ENCODE measurements around the gene ZNF582. TPM values are rescaled to one million over a fixed set of nuclear protein-coding genes. Genes with fewer than 3 reads are reported as not detected.

The ZNF582 gene
- total RNA-seq (2014; rRNA removed; shearing (Covaris generic); ENCODE audit: low replicate concordance): 0.51 TPM in 1 of 2 replicates, not detected in the other

DNA sequence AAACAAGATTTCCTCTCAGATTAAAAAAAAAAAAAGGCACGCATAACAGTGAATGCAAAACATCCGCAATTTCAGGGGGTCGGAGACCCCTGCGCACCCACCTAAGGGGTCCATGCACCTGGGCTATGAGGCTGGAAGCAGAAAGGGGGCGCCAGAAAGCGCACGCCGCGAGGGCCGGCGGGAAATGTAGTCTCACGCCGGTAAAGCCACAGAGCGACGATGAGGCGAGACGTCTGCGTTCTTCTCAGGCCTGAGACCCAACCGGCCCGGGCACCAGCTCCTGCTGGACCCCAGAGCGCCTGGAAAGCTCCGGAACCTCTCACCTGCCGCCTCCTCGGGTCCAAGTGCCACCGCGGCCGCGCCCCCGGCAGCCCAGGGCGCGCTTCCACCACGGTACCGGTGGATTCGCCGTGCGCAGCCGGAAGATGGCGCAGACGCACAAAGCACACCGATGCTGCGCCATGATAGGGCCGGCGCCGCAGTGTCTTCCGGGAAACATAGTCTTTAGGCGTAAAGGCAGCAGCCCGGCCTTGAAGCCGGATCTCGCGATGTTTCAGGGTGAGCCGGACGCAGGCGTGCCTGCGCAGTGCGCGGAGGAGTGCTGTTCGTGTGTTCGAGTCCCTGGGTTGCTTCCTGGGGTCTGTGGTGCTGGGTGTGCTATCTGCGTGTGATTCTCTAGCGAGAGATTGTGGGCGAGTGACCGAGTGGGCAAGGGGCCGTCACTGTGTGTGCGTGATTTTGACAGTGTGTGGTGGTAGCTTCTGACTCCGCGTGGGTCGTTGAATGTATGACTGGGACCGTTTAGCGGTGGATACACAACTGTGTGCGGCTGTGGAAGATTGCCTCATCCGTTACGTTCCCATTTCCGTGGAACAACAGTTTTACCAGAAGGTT lies at the start of gene ZNF582:
Gene ZNF582, minus strand, starts transcription at position 416 of the 894 bp plus-strand sequence. CDS start 1,782 bp downstream, outside the sequence.
- in situ Hi-C loops (cut with HindIII; ENCODE audit: low pct_unique_long_range_greater_than_20kb, low sequenced_read_pairs): no loop called here
- peak; percentile 70 for DNase-seq (ENCODE audit: low read depth)

DNA sequence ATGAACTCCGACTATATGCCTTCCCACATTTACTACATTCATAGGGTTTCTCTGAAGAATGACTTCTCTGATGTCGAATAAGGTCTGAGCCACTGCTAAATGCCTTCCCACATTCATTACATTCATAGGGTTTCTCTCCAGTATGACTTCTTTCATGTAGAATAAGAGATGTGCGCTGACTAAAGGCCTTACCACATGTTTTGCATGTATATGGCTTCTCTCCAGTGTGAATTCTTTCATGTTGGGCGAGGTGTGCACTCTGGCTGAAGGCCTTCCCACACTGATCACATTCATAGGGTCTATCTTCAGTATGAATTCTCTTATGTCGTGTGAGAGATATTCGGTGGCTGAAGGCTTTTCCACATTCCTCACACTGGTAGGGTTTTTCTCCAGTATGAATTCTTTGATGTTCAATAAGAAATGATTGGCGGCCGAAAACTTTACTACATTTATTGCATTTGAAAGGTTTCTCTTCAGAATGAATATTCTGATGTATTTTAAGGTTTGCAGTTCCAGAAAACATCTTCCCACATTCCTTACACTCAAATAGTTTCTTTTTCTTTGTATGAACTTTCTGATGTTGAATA lies 48.0 kb upstream of the ZNF582 start:
- in situ Hi-C loops (cut with HindIII; ENCODE audit: low pct_unique_long_range_greater_than_20kb, low sequenced_read_pairs): no loop called here

DNA sequence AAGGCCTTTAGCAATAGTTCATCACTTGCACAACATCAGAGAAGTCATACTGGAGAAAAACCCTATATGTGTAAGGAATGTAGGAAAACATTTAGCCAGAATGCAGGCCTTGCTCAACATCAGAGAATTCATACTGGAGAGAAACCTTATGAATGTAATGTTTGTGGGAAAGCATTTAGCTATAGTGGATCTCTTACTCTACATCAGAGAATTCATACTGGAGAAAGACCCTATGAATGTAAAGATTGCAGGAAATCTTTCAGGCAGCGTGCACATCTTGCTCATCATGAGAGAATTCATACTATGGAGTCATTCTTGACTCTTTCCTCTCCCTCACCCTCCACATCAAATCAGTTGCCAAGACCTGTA lies 30.6 kb upstream of the ZNF582 start:
- peak; percentile 32 for DNase-seq (ENCODE audit: low read depth)
- in situ Hi-C loops (cut with HindIII; ENCODE audit: low pct_unique_long_range_greater_than_20kb, low sequenced_read_pairs): no loop called here

More for the DNA sequence above, 48.0 kb upstream of the ZNF582 start:
- no peak for DNase-seq (ENCODE audit: low read depth)

DNA sequence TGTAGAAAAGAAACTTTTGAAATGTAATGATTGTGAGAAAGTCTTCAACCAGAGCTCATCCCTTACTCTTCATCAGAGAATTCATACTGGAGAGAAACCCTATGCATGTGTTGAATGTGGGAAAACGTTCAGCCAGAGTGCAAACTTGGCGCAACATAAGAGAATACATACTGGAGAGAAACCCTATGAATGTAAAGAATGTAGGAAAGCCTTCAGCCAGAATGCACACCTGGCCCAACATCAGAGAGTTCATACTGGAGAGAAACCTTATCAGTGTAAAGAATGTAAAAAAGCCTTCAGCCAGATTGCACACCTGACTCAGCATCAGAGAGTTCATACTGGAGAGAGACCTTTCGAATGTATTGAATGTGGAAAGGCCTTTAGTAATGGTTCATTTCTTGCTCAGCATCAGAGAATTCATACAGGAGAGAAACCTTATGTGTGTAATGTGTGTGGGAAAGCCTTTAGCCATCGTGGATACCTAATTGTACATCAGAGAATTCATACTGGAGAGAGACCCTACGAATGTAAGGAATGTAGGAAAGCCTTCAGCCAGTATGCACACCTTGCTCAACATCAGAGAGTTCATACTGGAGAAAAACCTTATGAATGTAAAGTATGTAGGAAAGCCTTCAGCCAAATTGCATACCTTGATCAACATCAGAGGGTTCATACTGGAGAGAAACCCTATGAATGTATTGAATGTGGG lies 30.1 kb upstream of the ZNF582 start:
- peak; percentile 10 for DNase-seq (ENCODE audit: low read depth)
- in situ Hi-C loops (cut with HindIII; ENCODE audit: low pct_unique_long_range_greater_than_20kb, low sequenced_read_pairs): no loop called here

DNA sequence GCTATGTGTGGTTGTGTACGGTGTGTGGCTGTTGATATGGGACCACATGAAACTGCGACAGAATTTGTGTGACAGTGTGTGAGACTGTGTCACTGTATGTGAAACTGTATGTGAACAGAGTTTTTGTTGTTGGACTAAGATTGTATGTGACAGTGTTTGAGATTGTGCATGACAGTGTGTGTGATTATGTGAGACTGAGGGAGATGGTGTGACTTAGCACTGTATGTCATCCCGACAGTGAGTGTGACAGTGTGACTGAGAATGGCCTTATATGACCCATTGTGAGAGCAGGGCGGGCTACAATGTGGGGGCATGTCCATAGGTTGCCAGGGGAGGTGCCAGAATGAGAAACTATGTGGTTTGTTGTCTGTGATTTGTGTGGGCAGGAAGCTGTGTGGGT lies 11.7 kb upstream of the ZNF582 start:
- no peak for DNase-seq (ENCODE audit: low read depth)
- in situ Hi-C loops (cut with HindIII; ENCODE audit: low pct_unique_long_range_greater_than_20kb, low sequenced_read_pairs): no loop called here

DNA sequence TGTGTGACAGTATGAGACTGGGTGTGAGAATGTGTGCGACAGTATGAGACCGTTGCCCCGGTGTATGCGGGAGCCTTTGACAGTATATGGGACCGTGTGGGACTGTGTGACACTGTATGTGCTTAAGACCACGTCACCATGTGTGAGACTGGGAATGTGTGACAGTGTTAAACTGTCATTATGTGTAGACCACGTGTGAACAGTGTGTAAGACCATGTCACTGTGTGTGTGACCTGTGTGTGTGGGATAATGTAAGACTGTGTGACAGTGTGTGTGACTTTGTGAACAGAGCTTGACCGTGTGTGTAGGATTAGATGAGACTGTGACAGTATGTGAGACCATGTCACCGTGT lies 11.3 kb upstream of the ZNF582 start:
- DNase-seq (ENCODE audit: low read depth): no peak
- in situ Hi-C loops (cut with HindIII; ENCODE audit: low pct_unique_long_range_greater_than_20kb, low sequenced_read_pairs): no loop called here

DNA sequence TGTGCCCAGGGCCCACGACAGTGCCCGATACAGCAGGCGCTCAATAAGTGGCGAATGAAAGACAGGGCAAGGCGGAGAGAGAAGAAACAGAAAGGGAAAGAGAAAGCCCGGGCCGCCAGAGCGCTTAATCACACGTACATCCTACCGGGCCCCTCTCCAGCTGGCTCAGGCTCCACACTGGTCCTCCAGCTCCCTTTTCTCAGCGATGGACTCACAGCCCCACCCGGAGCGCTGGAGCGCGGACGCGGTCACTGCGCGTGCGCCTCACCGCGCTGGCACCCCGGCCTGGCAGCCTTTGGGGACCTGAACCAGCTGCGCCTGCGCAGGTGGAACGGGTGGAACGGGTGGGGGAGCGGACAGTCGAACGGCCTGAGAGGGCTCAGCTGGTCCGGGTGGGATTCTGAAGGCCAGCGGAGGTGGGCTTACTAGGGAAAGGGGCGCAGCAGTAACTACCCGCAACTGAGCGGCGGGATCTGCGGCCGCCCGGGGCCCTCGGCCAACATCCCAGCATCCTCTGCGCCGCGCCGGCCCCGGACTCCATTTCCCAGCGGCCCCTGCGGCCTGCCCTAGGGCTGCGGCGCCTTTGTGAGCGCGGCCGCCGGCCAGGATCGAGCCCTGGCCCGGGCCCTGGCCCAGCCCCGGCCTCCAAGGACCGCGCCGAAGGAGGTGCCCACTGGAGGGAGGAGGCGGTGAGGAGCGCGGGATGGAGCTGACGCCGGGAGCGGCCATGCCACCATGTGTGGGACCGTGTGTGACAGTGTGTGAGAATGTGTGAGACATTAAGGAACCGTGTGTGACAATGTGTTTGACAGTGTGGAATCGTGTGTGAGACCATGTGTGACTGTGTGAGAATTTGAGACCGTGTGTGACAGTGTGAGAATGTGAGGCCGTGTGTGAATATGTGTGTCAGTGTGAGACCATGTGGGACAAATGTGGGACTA lies 10.7 kb upstream of the ZNF582 start, which contains the start of gene ZNF583:
Gene ZNF583, plus strand, starts transcription at position 569 of the 941 bp plus-strand sequence. CDS start 2,783 bp downstream, outside the sequence.
- DNase-seq (ENCODE audit: low read depth): peak; percentile 94
- in situ Hi-C loops (cut with HindIII; ENCODE audit: low pct_unique_long_range_greater_than_20kb, low sequenced_read_pairs): no loop called here

DNA sequence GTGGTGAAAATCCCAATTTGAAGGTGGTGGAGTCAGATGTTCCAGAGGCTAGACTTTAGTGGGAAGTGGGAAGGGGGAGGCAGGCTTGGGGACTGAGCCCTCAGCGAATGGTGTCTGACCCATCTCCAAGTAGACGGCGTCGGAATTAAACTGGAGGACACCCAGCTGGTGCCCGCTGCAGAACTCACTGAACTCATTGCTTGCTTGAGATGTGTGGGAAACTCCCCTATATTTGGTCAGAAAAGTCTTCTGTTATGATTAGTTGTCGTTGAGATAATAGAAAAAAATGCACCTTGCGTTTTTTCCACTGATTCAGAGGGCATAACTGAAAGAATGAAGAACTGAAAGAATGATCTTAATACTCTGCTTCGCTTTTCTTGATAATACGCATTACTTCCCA lies 9.9 kb upstream of the ZNF582 start:
- in situ Hi-C loops (cut with HindIII; ENCODE audit: low pct_unique_long_range_greater_than_20kb, low sequenced_read_pairs): no loop called here
- DNase-seq (ENCODE audit: low read depth): no peak

DNA sequence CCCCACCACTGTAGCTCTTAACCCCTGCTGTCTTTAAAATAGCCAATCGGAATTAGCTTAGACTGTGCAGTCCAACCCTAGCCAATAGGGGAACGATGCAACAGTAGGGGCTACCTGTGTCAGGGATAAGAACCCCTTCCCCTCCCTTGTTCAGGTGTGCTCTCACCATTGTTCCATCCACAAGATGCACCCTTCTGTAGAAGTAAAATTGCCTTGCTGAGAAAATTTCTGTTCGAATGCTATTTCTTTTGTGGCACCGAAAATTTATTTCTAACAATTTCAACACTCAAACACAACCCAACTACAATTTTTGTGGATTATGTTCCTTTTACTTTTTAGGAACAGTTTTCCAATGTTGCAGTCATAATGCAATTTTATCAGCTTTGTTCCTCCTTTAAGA lies 7.2 kb upstream of the ZNF582 start:
- DNase-seq (ENCODE audit: low read depth): no peak
- in situ Hi-C loops (cut with HindIII; ENCODE audit: low pct_unique_long_range_greater_than_20kb, low sequenced_read_pairs): no loop called here

DNA sequence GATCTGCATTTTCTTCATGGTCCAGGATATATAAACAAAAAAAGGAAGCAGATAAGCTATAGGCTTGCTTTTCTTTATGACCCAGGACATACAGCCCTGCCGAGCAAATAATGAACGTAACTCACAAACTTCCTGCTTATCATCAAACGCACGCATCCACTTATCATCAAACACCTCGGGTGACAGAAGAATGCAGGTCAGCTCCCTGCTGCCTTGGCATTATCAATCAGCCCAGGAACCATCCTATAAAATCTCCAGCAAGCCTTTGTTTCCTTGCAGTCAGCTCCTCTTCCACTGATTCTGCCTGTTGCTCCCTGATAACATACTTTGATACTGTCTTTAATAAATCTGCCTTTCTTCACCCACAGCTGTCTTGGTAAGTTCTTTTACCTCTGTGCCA lies 5.5 kb upstream of the ZNF582 start:
- in situ Hi-C loops (cut with HindIII; ENCODE audit: low pct_unique_long_range_greater_than_20kb, low sequenced_read_pairs): no loop called here
- no peak for DNase-seq (ENCODE audit: low read depth)

DNA sequence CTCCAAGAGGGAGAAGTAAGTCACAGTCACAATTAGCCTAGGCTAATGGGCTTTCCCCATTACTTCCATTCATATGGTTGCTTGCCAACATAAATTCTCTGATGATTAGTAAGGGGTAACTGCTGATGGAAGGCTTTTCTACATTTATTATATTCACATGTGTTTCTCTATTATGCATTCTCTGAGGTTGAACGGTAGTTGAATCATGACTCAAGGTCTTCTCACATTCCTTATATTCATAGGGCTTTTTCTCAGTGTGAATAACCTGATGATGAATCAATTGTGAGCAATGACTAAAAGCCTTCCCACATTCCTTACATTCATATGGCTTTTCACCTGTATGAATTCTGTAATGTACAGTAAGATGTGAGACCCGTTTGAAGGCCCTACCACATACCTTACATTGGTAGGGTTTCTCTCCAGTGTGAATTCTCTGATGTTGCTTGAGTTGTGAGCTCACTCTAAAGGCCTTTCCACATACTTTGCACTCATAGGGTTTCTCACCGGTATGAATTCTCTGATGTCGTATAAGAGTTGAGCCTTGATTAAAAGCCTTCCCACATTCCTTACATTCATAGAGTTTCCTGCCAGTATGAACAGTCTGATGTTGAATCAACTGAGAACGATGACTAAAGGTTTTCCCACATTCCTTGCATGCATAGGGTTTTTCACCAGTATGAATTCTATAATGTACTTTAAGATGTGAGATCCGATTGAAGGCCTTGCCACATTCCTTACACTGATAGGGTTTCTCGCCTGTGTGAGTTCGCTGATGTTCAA lies 9.3 kb downstream of the ZNF582 start:
- in situ Hi-C loops (cut with HindIII; ENCODE audit: low pct_unique_long_range_greater_than_20kb, low sequenced_read_pairs): no loop called here
- peak; percentile 34 for DNase-seq (ENCODE audit: low read depth)

DNA sequence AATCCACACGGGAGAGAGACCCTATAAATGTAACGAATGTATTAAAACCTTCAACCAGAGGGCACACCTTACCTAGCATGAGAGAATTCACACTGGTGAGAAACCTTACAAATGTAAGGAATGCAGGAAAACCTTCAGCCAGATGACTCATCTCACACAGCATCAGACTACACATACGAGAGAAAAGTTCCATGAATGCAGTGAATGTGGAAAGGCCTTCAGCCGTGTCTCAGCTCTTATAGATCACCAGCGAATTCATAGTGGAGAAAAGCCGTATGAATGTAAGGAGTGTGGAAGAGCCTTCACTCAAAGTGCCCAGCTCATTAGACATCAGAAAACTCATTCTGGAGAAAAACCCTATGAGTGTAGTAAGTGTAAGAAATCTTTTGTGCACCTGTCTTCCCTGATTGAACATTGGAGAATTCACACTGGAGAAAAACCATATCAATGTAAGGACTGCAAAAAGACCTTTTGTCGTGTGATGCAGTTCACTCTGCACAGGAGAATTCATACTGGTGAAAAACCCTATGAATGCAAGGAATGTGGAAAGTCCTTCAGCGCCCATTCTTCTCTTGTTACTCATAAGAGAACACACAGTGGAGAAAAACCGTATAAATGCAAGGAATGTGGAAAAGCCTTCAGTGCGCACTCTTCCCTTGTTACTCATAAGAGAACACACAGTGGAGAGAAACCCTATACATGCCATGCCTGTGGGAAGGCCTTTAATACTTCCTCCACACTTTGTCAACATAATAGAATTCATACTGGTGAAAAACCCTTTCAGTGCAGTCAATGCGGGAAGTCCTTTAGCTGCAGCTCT lies 16.0 kb downstream of the ZNF582 start:
- in situ Hi-C loops (cut with HindIII; ENCODE audit: low pct_unique_long_range_greater_than_20kb, low sequenced_read_pairs): no loop called here

DNA sequence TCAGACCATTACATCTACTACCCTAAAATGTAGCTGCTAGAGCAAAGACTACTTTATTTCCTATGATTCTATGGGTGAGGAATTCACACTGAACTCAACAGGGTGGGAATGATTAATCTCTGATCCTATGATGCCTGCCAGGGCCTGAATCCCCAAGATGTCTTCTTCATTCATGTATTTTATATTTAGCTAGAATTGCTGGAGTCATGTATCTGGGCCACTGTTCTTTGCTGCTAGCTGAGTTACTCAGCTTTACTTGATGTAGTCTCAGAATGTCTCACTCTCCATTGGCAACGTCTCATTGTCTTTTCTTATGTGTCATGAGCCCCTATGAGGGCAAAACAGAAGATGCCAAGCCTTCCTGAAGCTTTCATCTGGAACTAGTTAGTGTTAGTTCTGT lies 21.1 kb downstream of the ZNF582 start:
- in situ Hi-C loops (cut with HindIII; ENCODE audit: low pct_unique_long_range_greater_than_20kb, low sequenced_read_pairs): no loop called here

More for the DNA sequence above, 16.0 kb downstream of the ZNF582 start:
- DNase-seq (ENCODE audit: low read depth): no peak

DNA sequence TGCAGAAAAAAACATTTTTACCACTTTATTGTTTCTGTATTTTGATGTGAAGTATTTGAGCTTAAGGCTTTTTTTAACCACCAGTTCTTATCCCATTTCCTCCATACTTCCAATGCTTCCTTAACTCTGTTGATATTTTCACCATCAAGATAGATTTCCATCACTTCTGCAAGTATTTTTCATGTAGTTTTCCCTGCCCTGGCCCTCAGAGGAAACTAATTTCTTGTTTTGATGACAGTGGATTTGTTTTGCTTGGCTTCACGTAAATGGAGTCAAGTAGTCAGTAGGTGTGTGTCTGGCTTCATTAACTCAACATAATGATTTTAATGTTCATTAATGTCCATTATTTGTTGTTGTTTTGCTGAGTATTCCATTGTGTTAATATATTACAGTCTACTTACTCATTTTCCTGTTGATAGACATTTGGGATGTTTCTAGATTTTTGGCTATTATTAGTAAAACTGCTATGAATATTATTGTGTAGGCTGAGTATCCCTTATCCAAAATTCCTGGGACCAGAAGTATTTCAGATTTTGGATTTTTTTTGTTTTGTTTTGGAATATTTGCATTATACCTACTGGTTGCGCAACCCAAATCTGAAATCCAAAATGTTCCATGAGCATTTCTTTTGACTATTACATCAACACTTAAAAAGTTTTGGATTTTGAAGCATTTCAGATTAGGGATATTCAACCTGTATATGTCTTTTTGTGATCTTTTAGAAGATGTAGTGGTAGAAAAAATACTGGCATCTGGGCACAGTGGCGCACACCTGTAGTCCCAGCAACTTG lies 23.3 kb downstream of the ZNF582 start:
- in situ Hi-C loops (cut with HindIII; ENCODE audit: low pct_unique_long_range_greater_than_20kb, low sequenced_read_pairs): no loop called here
- no peak for DNase-seq (ENCODE audit: low read depth)

More for the DNA sequence above, 21.1 kb downstream of the ZNF582 start:
- no peak for DNase-seq (ENCODE audit: low read depth)

DNA sequence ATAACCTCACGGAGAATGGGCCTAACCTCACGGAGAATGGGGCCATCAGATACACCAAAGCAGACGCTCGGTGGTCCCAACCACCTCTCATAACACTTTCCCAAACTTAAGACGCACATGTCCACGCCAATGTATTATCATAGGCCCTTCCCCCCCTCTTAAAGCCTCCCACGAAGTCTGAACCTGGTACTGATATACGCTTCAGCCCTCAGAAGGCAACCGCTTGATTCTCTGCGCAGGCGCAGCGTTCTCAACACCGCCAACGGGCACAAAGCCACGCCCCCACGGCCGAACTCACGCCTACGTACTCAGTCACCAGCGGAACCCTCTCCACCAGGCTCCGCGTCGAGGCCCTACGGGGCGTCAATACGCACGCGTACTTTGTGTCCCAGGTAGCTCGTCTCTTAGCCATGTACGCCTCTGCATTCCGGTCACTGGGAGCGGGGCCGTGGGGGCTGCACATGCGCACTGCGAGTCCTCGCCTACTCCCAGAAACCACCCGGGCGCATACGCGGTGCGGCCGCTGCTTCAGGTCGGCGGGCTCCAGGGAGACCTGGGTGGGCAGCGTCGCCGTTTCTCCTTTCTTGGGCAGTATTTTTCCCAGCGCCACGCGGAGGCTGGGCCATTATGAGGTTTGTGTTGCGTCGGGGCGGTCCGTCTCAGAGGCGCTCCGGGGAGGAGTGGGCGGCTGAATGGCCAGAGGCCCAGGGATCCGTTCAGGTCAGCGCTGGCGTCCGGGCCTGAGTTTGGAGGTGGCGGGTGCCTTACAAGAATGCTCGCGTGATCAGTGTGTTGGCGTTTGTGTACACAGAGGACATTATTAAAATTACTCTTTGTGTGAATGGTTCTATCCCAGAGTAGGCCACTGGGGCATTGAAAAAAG lies 25.3 kb downstream of the ZNF582 start:
- no peak for DNase-seq (ENCODE audit: low read depth)
- in situ Hi-C loops (cut with HindIII; ENCODE audit: low pct_unique_long_range_greater_than_20kb, low sequenced_read_pairs): no loop called here
